Mesenchymal stem cell (in vitro differentiated cells and primary cell): ENCODE results near the gene ENO2.
A peak's percentile ranks its signal among the peaks of the same experiment; 100 is the strongest.

Source experiments
- DNase-seq: peaks from one replicate; pipeline ENCODE4 v3.0.0-alpha.2; 2013
- H2AFZ ChIP-seq: one replicate; pipeline ENCODE4 v1.6.1; 2013; ENCODE audit warnings: low read depth, mild to moderate bottlenecking, control low read depth, inconsistent platforms, low read length, moderate library complexity
- H2AK5ac ChIP-seq: 2 replicates; pipeline ENCODE4 v1.6.1; 2013; ENCODE audit warnings: low read length, moderate library complexity, mild to moderate bottlenecking, inconsistent platforms; ENCODE audit not compliant: severe bottlenecking
- H2BK120ac ChIP-seq: one replicate; pipeline ENCODE4 v1.6.1; 2013; ENCODE audit warnings: low read depth, mild to moderate bottlenecking, inconsistent platforms, low read length, moderate library complexity
- H2BK12ac ChIP-seq, 2 experiments: one replicate each; pipeline ENCODE4 v1.6.1; 2013; ENCODE audit warnings: inconsistent platforms in 2 of 2, low read length in 2 of 2, mild to moderate bottlenecking in 2 of 2, moderate library complexity in 2 of 2, control low read depth in 1 of 2
- H2BK15ac ChIP-seq: one replicate; pipeline ENCODE4 v1.6.1; 2013; ENCODE audit warnings: mild to moderate bottlenecking, low read depth, inconsistent platforms; ENCODE audit not compliant: poor library complexity, severe bottlenecking
- H2BK5ac ChIP-seq: 2 replicates; pipeline ENCODE4 v1.6.1; 2013; ENCODE audit warnings: low read depth, mild to moderate bottlenecking, low read length, control low read depth, inconsistent platforms; ENCODE audit not compliant: poor library complexity, severe bottlenecking
- H3K14ac ChIP-seq, 2 experiments: one replicate each; pipeline ENCODE4 v1.6.1; 2013; ENCODE audit warnings: inconsistent platforms in 2 of 2, low read length in 2 of 2, control low read depth in 1 of 2, mild to moderate bottlenecking in 1 of 2, moderate library complexity in 1 of 2
- H3K18ac ChIP-seq, 2 experiments: one replicate each; pipeline ENCODE4 v1.6.1; 2013; ENCODE audit warnings: inconsistent platforms in 2 of 2, low read length in 2 of 2, control low read depth in 1 of 2, low read depth in 1 of 2, mild to moderate bottlenecking in 1 of 2
- H3K23ac ChIP-seq, 2 experiments: one replicate each; pipeline ENCODE4 v1.6.1; 2013; ENCODE audit warnings: inconsistent platforms in 2 of 2, low read length in 2 of 2, mild to moderate bottlenecking in 2 of 2, moderate library complexity in 2 of 2, control low read depth in 1 of 2
- H3K27ac ChIP-seq: 2 replicates; pipeline ENCODE4 v1.5.1; 2013; ENCODE audit warnings: mild to moderate bottlenecking, moderate library complexity, low read length, control low read depth, inconsistent platforms; ENCODE audit not compliant: poor library complexity, severe bottlenecking
- H3K27me3 ChIP-seq, 2 experiments: 2 replicates each; pipeline versions ENCODE4 v1.6.1 to v1.7.0; 2013; ENCODE audit warnings: low read length in 2 of 2, mild to moderate bottlenecking in 2 of 2, moderate library complexity in 2 of 2, control low read depth in 1 of 2, inconsistent platforms in 1 of 2; ENCODE audit not compliant: control insufficient read depth in 1 of 2, insufficient read depth in 1 of 2
- H3K36me3 ChIP-seq, 2 experiments: 2 replicates each; pipeline versions ENCODE4 v1.6.1 to v1.7.0; 2013; ENCODE audit warnings: low read length in 2 of 2, control low read depth in 1 of 2, inconsistent platforms in 1 of 2, low read depth in 1 of 2, mild to moderate bottlenecking in 1 of 2; ENCODE audit not compliant: insufficient read depth in 2 of 2, control insufficient read depth in 1 of 2
- H3K4ac ChIP-seq, 2 experiments: one replicate each; pipeline ENCODE4 v1.6.1; 2013; ENCODE audit warnings: inconsistent platforms in 2 of 2, low read length in 2 of 2, mild to moderate bottlenecking in 2 of 2, moderate library complexity in 2 of 2, control low read depth in 1 of 2, low read depth in 1 of 2
- H3K4me1 ChIP-seq: 2 replicates; pipeline ENCODE4 v1.6.1; 2013; ENCODE audit warnings: low read depth, low read length, control low read depth; ENCODE audit not compliant: control insufficient read depth, insufficient read depth
- H3K4me2 ChIP-seq: 2 replicates; pipeline ENCODE4 v1.6.1; 2013; ENCODE audit warnings: low read length, mild to moderate bottlenecking, inconsistent platforms; ENCODE audit not compliant: poor library complexity, severe bottlenecking
- H3K4me3 ChIP-seq, 2 experiments: 2 replicates each; pipeline versions ENCODE4 v1.5.1 to v1.7.0; 2013; ENCODE audit warnings: low read length in 2 of 2, mild to moderate bottlenecking in 2 of 2, control low read depth in 1 of 2, low read depth in 1 of 2; ENCODE audit not compliant: insufficient read depth in 1 of 2
- H3K79me1 ChIP-seq: replicated peaks from 2 replicates; pipeline ENCODE4 v1.6.1; 2013; ENCODE audit warnings: mild to moderate bottlenecking, control low read depth, low read length, inconsistent platforms; ENCODE audit not compliant: poor library complexity, severe bottlenecking
- H3K9ac ChIP-seq: 2 replicates; pipeline ENCODE4 v1.7.0; 2013; ENCODE audit warnings: mild to moderate bottlenecking, low read length, moderate library complexity
- H3K9me3 ChIP-seq: 2 replicates; pipeline ENCODE4 v1.7.0; 2013; ENCODE audit warnings: mild to moderate bottlenecking, low read length; ENCODE audit not compliant: control insufficient read depth
- H4K8ac ChIP-seq: one replicate; pipeline ENCODE4 v1.6.1; 2013; ENCODE audit warnings: inconsistent platforms, mild to moderate bottlenecking, low read length, moderate library complexity
- H4K91ac ChIP-seq: one replicate; pipeline ENCODE4 v1.6.1; 2013; ENCODE audit warnings: mild to moderate bottlenecking, low read length, inconsistent platforms
- WGBS: methylation state at CpG from one replicate; pipeline ENCODE4 v1.1.7; 2013; ENCODE audit warnings: mixed read lengths; 5-methylcytosine and 5-hydroxymethylcytosine counted together

Gene ENO2

DNA sequence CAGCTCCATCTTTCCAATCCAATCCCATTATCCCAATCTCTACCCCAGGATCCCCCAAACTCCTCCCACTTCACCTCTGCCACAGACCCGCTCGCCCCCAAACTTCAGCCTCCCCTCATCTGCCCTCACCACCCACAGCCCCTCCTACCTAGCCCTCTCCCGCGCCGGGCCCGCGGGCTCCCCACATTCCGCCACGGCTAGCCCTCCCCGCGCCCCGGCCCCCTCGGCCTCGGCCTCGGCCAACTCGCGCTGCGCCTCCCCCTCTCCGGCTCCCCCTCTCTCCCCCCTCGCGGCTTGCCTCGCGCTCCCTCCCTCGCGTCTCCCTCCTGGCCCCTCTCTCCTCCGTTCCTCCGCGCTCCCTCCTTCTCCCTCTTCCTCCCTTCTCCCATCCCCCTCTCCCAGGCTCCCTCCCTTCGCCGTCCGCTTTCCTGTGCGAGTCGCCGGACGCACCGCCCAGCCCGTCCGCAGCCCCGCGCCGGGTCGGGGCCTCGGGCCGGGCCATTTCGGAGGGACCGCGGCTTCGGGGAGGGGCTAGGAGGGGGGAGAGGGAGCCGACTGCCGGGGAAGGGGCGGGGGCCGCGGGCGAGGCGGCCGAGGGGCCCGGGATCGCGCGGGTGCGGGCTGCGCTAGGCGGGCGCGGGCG is 13.1 kb downstream of the ENO2 start, which contains the start of gene ATN1:
Gene ATN1, plus strand, starts transcription at position 581 of the 643 bp plus-strand sequence. CDS start 6,043 bp downstream, outside the sequence.
- peak within 1 kb of the TSS; percentile 78 for H3K27ac ChIP-seq
- peak within 1 kb of the TSS; percentile 85 to 97 for H3K4me3 ChIP-seq

GRCh38 chr12:6928022-6928702 is 13.8 kb downstream of the ENO2 start:
- H3K9me3 ChIP-seq: no peaks in the 10 kb centered on the region

More for the DNA sequence above, 13.1 kb downstream of the ENO2 start, which contains the start of gene ATN1:
- peak within 1 kb of the TSS; percentile 88 for H3K4me2 ChIP-seq
- peak within 1 kb of the TSS; percentile 81 for H2AK5ac ChIP-seq
- DNase-seq: peak; percentile 83
- H2BK15ac ChIP-seq: peak within 1 kb of the TSS; percentile 92
- peaks cover 33% of the 10 kb centered on the region for H3K4me1 ChIP-seq
- H3K14ac ChIP-seq: peak within 1 kb of the TSS; percentile 63 to 85
- H4K8ac ChIP-seq: peak within 1 kb of the TSS; percentile 94
- peak within 1 kb of the TSS in 1 of 2 experiments; percentile 97 for H3K23ac ChIP-seq
- H2AFZ ChIP-seq: no peak within 1 kb of the TSS
- peak within 1 kb of the TSS; percentile 95 for H4K91ac ChIP-seq
- H3K79me1 ChIP-seq: no peaks in the 10 kb centered on the region
- H3K18ac ChIP-seq: peak within 1 kb of the TSS; percentile 98 to 99
- H2BK120ac ChIP-seq: peak within 1 kb of the TSS; percentile 97
- peak within 1 kb of the TSS; percentile 94 for H2BK5ac ChIP-seq
- peak within 1 kb of the TSS; percentile 92 to 94 for H3K4ac ChIP-seq
- no peaks in the 10 kb centered on the region for H3K9me3 ChIP-seq
- H2BK12ac ChIP-seq: peak within 1 kb of the TSS in 1 of 2 experiments; percentile 86
- H3K36me3 ChIP-seq: peaks cover 3 to 21% of the 10 kb centered on the region in 2 experiments
- WGBS: under 1% methylated on average over 47 of the region's 66 CpGs
- peak within 1 kb of the TSS; percentile 91 for H3K9ac ChIP-seq
- H3K27me3 ChIP-seq: no peaks in the 10 kb centered on the region

DNA sequence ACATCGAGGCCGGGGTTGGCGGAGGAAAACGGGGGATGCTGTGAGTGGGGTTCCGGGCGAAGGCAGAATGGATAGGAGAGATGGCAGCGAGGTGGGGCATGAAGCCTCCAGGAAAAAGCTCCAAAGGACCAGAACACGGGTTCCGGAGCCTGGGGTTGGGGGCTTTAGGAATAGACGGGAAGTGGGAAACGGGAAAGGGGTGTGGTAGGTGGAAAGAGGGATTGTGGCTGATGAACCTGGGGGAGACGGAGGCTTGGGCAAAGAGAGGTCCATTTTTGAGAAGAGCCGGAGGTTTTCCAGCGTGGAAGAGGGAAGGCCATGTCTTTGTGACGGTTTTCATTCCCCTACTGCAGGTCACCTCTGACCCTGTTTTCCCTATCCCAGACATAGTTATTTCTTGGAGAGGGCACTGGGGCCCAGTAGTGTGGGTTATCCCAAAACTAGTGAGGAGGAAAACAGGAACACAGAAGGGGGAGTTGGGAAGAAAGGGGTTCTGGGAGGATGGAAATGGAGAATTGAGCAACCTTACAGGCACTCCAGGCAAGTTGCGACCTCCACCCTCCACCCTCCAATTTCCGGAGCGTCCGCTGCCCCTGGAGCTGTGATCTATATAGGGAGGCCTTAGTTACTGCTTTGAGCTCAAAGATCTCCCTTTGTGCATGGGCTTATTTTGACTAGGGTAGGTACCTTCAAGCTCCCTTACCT is 14.5 kb downstream of the ENO2 start:
- peak overlapping the region; percentile 19 to 91 for H3K18ac ChIP-seq
- peaks cover 3 to 22% of the 10 kb centered on the region in 2 experiments for H3K36me3 ChIP-seq
- H3K27me3 ChIP-seq: no peaks in the 10 kb centered on the region
- peak overlapping the region; percentile 71 for H3K27ac ChIP-seq
- H3K14ac ChIP-seq: peak overlapping the region; percentile 63 to 90
- H2BK12ac ChIP-seq: peak overlapping the region in 1 of 2 experiments; percentile 47
- peak overlapping the region; percentile 68 for H2AK5ac ChIP-seq
- H3K79me1 ChIP-seq: no peaks in the 10 kb centered on the region
- peak overlapping the region in 1 of 2 experiments; percentile 94 for H3K4ac ChIP-seq
- peak overlapping the region in 1 of 2 experiments; percentile 99 for H3K23ac ChIP-seq
- peak overlapping the region; percentile 85 to 97 for H3K4me3 ChIP-seq
- peak overlapping the region; percentile 97 for H2BK120ac ChIP-seq
- peak overlapping the region; percentile 90 for H3K9ac ChIP-seq
- H3K9me3 ChIP-seq: no peaks in the 10 kb centered on the region
- H3K4me2 ChIP-seq: peak overlapping the region; percentile 88
- peak overlapping the region; percentile 63 for H2BK15ac ChIP-seq
- peak overlapping the region; percentile 53 for H4K91ac ChIP-seq
- DNase-seq: no peak
- no peak overlapping the region for H2BK5ac ChIP-seq
- no peak overlapping the region for H4K8ac ChIP-seq
- peaks cover 39% of the 10 kb centered on the region for H3K4me1 ChIP-seq
- H2AFZ ChIP-seq: no peak overlapping the region
- WGBS: 1% methylated on average over 17 of the region's 19 CpGs

More at GRCh38 chr12:6928022-6928702, 13.8 kb downstream of the ENO2 start:
- DNase-seq: no peak
- Histone ChIP-seq H3K27me3 (no peaks in the 10 kb centered on the region), H2BK5ac (no peak overlapping the region), H2BK12ac (peak overlapping the region in 1 of 2 experiments; percentile 40), H3K27ac (peak overlapping the region; percentile 71), H2BK120ac (peak overlapping the region; percentile 97), H3K14ac (peak overlapping the region; percentile 63 to 82), H2AFZ (no peak overlapping the region), H4K8ac (no peak overlapping the region), H3K23ac (peak overlapping the region in 1 of 2 experiments; percentile 70), H3K4me3 (peak overlapping the region; percentile 85 to 97), H3K4me1 (peaks cover 34% of the 10 kb centered on the region), H3K18ac (peak overlapping the region; percentile 91 to 99), H3K4me2 (peak overlapping the region; percentile 88), H3K79me1 (no peaks in the 10 kb centered on the region), H3K36me3 (peaks cover 3 to 22% of the 10 kb centered on the region in 2 experiments), H2AK5ac (peak overlapping the region; percentile 68), H2BK15ac (peak overlapping the region; percentile 63), H3K9ac (peak overlapping the region; percentile 90), H3K4ac (peak overlapping the region; percentile 92 to 94), H4K91ac (peak overlapping the region; percentile 95)
- WGBS: under 1% methylated on average over 11 of the region's 79 CpGs
